NK-92 (cell line): ENCODE measurements around the gene AGBL1.

ENCODE experiments used
- DNase-seq: peaks from one replicate; lab custom pipeline; 2025; ENCODE audit not compliant: unreplicated experiment; lab: John Stamatoyannopoulos, UW

The AGBL1 gene

DNA sequence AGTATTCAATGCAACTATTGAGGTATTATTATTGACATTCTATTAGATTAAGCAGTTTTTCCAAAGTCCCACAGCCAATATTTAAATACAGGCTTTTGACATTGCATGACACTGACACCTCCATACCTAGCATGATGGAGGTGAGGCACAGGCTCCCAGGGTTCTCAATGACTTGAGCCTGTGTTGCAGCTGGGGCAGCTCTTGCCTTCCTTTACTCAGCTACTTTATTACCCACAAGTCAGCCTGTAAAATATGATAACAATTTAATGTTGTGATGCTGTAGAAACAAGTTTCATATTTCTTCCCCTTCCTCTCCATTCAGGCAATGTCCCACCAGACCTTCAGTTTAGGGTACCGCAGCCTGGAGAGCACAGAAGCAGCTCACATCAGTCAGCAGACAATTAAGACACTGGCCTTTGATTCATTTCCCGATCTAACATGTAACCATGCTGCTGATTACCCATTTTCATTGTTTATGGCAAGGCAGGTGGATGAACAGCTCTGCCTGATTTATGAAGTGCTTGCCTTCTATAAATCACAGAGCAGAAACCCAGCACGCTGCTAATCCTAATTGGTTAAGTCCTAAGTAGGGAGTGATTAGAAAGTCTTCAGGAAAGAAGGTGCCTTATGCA, 826.1 kb downstream of the AGBL1 start:
- no peak for DNase-seq

GRCh38 chr15:86906376-86906775, 826.7 kb downstream of the AGBL1 start:
- no peak for DNase-seq

DNA sequence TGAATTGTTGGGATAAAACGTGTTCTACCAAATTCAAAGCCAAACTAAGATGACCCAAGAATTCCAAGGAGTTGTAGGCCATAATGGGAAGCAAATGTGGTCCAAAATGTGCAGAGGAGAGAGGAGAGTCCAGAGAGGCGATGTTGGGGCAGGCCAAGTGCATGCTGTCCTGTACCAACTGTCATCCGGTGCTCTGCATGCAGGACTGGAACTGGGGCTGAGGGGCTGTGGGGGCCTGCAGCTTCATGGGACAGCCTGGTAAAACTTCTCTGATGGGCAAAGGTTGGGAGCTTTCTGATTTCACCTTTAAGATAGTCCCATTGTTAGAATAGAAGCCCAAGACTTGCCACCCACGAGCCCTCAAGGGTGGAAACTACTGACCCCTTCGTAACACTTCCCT, 831.4 kb downstream of the AGBL1 start:
- no peak for DNase-seq

DNA sequence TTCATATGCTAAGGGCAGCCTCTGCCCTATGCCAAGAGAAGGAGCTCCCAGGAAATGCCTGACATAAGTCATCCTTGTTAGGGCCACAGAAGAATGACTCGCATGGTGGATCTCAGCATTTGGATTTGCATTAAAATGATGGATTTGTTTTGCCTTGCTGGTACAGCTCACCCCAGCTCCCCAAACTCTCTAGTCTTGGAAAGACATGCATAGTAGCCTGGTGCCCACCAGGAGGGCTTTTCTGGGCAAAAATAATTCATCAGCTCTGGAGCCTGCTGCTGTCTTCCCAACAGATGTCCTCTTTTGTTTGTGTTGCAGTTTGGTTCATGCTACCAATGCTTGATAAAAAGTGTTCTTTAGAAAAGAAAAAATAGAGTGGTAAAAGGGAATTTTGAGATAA, 833.0 kb downstream of the AGBL1 start:
- no peak for DNase-seq

GRCh38 chr15:86915811-86916331, 836.2 kb downstream of the AGBL1 start:
- DNase-seq, result no peak

DNA sequence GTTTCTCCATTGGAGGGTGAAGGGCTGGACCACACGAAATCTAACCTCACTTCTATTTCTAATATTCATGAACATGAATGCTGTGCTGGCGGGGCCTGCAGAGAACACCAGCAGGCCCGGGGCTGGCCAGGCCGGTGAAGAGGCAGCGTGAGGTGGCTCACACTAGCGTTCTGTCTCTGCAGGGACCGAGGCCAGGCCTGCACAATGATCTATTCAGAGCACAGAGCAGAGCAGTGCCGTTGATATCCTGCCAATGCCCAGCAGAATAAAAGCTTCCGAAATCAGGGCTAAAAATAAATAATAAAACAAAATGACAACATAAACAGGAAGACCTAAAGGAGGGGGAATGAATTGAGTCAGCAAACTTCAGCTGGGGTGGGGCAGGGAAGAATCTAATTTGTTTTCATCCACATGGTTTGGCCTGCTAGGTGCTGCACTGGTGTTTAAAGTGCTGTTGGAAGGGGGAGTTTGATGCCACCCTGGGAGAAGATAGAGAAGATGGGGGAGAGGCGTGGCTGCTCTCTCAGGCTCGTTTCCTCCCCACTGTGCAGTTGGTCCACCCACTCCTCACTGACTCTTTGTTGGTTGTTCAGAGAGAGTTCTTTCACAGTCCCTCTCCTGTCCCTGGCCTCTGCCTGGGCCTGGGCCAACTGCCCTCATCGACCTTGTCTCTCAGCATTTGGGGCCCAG, 837.1 kb downstream of the AGBL1 start:
- no peak for DNase-seq

GRCh38 chr15:86917361-86917671, 837.6 kb downstream of the AGBL1 start:
- DNase-seq, result no peak

DNA sequence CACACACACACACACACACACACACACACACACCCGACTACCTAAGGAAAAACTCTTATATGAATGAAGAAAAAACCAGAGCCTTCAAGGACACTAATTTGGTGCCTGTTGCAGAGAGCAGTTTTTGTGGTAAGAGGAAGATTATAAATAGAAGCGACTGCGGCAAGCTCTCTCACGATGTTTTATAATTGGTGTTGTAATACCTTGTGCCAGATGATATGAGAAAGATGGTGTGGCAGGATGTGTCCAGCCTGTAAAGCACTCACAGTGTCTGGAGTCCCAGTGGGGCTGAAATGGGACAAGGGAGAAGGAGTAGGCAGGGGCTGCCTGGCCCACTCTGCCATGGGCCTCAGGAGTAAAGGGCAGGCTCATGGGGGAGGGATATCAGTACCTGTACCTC, 839.9 kb downstream of the AGBL1 start:
- no peak for DNase-seq

GRCh38 chr15:86929461-86929860, 849.8 kb downstream of the AGBL1 start:
- no peak for DNase-seq

DNA sequence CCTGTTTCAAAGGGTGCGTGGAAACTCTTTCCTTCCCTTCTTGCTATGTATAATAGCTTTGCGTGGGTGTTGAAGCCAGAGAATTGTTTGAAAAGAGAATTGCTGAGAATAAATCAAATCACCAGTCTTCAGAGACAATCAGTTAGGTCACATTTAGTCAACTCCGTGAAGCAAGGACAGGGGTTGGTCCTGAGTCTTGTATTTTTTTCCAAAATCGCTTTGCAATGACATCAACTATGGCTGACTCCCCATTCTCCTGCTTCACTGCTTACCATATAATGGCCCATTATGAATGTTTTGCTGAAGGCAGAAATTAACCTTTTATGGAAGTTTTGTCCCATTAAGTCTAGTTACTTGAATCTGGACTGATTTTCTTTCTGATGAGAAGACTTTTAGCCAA, 852.8 kb downstream of the AGBL1 start:
- DNase-seq, result no peak

GRCh38 chr15:86935841-86936240, 856.2 kb downstream of the AGBL1 start:
- DNase-seq, result no peak

GRCh38 chr15:86942285-86942684, 862.6 kb downstream of the AGBL1 start:
- no peak for DNase-seq

DNA sequence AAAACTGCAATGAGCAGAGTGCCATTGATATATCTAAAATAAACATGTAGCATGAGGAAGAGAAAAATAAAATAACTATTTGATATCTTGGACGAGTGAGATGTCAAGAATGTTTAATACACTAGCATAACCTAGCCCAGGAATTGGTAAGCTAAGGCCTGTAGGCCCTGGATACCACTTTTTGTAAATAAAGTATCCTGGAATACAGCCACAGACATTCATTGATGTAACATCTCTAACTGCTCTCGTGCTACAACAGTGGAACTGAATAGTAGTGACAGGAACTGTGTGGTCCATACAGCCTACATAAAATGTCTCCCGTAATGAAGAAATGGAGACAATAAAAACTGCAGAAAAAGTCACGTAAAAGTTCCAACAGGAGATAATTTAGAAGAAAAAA, 869.0 kb downstream of the AGBL1 start:
- DNase-seq, result no peak

DNA sequence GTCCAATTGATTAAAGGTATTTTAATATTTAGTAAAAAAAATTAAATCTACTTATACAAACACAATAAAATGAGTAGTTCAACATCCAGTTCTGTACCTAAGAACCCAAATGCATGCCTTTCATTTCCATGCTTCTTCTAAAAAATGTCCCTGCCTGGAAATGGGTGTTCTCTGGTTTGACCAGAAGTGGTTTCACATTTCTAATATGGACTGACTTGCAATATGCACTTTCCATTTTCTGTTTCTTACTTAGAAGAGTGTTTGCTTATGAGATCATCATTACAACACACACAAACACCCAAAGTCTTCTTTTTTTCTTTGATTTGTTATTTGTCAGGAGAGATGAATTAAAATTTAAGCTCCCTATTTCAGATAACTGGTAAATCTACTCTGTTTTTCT, 879.6 kb downstream of the AGBL1 start:
- DNase-seq, result no peak

DNA sequence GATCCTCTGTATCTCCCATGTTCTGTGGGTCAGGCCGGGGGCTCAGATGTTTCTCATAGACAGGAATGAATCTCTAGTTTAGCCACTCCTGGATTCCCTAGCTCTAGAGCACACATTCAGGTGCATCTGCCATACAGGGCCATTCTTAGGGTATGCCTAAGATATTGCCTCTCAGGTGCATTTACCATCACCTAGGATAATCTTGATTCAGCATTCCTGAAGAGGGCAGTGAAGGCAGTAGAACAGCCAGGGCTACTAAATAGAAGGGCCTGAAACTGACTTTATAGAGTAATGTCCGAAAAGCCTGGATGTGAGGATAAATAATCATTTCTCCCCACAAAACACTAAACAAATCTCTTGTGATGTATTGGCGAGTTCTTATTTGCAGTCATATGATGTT, 882.0 kb downstream of the AGBL1 start:
- DNase-seq, result no peak

DNA sequence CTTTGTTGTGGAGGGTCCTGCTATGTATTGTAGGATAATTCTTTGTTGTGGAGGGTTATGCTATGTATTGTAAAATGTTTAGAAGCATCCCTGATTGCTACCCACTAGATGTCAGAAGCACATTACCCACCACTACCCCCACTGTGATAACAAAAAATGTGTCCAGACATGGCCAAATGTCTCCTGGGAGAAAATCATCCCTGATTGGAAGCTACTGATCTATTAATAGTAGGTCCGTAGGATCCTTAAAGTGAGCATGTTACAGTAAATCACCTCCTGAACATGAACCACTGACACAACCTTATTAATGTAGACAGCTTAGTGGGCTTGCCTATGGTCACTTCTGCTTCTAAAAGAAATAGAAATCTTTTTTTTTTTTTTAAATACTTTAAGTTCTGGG, 884.6 kb downstream of the AGBL1 start:
- DNase-seq, result no peak

DNA sequence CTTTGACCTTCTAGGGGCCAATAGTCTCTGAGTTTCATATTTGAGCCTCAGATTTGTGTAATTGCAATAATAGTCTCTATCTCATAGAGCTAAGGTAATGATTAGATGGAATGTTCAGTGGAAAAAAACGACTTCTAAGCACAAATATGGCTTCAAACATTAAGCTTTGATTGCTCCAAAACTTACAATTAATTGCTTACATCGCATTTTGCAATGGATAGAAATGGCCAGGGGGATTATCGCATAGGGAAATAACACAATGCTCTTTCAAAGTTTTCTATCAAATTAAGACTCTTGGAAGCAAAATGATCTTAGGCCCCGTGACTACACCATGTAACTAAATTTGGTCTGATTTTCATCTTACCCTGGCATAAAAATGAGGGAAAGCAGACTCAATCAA, 888.6 kb downstream of the AGBL1 start:
- DNase-seq, result no peak

- no peak for DNase-seq
Observed at GRCh38 chr15:86969364-86969763, 889.7 kb downstream of the AGBL1 start.

DNA sequence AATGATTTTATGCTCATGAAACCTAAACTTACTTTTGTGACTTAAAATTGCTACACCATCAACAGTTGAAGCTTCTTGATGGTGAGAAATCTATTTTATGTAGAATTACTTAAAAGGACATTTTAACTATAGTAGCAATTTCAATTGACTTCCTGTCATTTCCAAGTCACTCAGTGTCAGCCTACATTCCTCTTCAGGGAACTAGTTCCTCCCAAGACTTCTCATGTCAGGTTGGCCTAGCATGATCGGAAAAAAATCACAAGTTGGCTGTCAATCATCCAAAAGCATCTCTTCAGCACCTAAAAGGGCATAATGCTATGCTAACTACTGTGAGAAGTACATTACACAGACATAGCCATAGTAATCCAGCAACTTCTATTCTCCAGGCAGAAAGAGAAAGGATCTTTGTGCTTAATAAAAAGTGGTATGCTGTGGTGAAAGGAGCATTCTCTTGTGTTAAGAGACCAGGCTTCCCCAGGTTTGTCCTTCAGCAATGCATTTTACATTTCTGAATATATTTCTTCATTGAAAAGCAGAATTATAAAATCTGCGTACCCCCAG, 893.7 kb downstream of the AGBL1 start:
- no peak for DNase-seq

GRCh38 chr15:86988033-86988432, 908.4 kb downstream of the AGBL1 start:
- DNase-seq, result no peak

- no peak for DNase-seq
Observed at GRCh38 chr15:87021751-87022150, 942.1 kb downstream of the AGBL1 start.

DNA sequence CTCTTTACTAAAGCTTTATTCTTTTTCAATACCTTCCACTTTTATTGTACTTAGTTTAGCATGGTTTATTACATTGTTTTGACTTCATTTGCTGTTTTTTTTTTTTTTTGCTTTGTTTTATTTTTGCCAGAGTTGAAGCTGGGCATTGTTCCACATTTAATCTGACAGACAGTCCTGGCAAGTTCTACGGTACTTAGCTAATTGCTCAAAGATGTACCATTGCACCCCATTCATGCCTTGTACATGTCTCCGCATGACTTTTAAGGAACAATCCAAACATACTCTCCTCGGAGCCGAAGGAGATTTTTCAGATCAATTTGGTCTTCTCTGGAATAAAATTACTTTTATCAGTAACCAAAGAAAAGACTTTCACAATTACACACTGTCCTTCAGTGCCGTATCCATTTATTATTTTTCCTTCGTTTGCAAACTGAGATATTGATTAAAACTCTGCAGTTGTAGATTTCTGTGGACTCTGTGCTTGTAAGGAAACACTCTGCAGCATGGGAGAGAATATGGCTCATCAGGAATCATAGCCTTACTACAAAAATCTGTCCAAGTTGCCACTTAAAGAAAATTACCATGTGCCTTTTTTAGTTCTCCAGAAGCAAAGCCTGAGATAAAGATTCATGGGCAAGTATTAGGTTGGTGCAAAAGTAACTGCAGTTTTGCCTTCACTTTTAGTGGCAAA, 952.0 kb downstream of the AGBL1 start:
- DNase-seq, result no peak
